ENCODE measurements around the gene CCL26.
A peak's percentile ranks its signal among the peaks of the same experiment; 100 is the strongest.

The CCL26 gene

GRCh38 chr7:75738975-75739795 is 32.8 kb downstream of the CCL26 start:
- Histone ChIP-seq H3K4me2 (ENCODE audit: low read length) (peak overlapping the region; percentile 96), H3K27ac (ENCODE audit: low read depth, low read length) (peak overlapping the region; percentile 73), H3K4me1 (ENCODE audit: control insufficient read depth, low read length) (peaks cover 42% of the 10 kb centered on the region), H3K9me2 (replicated peaks; ENCODE audit: control insufficient read depth, low read length) (no peaks in the 10 kb centered on the region), H3F3A (ENCODE audit: control insufficient read depth, insufficient read depth) (peaks cover 25% of the 10 kb centered on the region), H3K79me2 (ENCODE audit: control insufficient read depth, low read length) (no peaks in the 10 kb centered on the region), H3K36me3 (ENCODE audit: control insufficient read depth, low read length) (no peaks in the 10 kb centered on the region), H3K27me3 (ENCODE audit: control insufficient read depth, low read length) (peaks cover 8% of the 10 kb centered on the region), H4K20me1 (ENCODE audit: control insufficient read depth, insufficient read depth, low read depth, low read length) (no peaks in the 10 kb centered on the region), H3K9me3 (ENCODE audit: control insufficient read depth, insufficient read depth, low read length) (no peaks in the 10 kb centered on the region), H3K4me3 (ENCODE audit: low read length) (peak overlapping the region; percentile 94)
- TF ChIP-seq CTCF (IDR thresholded peaks at IDR 0.05; ENCODE audit: low read depth, low read length, poor library complexity, severe bottlenecking) (peak; percentile 15), EZH2phosphoT487 (IDR thresholded peaks at IDR 0.05; ENCODE audit: borderline replicate concordance, low read length) (no peak)

- Histone ChIP-seq H3K4me3 (ENCODE audit: low read length) (peak within 1 kb of the TSS; percentile 94), H3K4me1 (ENCODE audit: control insufficient read depth, low read length) (peaks cover 43% of the 10 kb centered on the region), H3K27me3 (ENCODE audit: control insufficient read depth, low read length) (peaks cover 8% of the 10 kb centered on the region), H3K4me2 (ENCODE audit: low read length) (peak within 1 kb of the TSS; percentile 96), H3F3A (ENCODE audit: control insufficient read depth, insufficient read depth) (peaks cover 24% of the 10 kb centered on the region), H3K9me2 (replicated peaks; ENCODE audit: control insufficient read depth, low read length) (no peaks in the 10 kb centered on the region), H3K9me3 (ENCODE audit: control insufficient read depth, insufficient read depth, low read length) (no peaks in the 10 kb centered on the region), H4K20me1 (ENCODE audit: control insufficient read depth, insufficient read depth, low read depth, low read length) (no peaks in the 10 kb centered on the region), H3K79me2 (ENCODE audit: control insufficient read depth, low read length) (no peaks in the 10 kb centered on the region), H3K27ac (ENCODE audit: low read depth, low read length) (peak within 1 kb of the TSS; percentile 73), H3K36me3 (ENCODE audit: control insufficient read depth, low read length) (no peaks in the 10 kb centered on the region)
- no peak for TF ChIP-seq CTCF (IDR thresholded peaks at IDR 0.05; ENCODE audit: low read depth, low read length, poor library complexity, severe bottlenecking)
- TF ChIP-seq EZH2phosphoT487 (IDR thresholded peaks at IDR 0.05; ENCODE audit: borderline replicate concordance, low read length) = no peak
These were observed 33.4 kb downstream of the CCL26 start, which contains the start of gene HIP1 for GRCh38 chr7:75738604-75738974. Gene HIP1 (minus strand): TSS chr7:75738941. CDS start chr7:75738920, 21 bp downstream.

GRCh38 chr7:75737856-75738603 is 34.0 kb downstream of the CCL26 start:
- no peak overlapping the region for H3K27ac ChIP-seq (ENCODE audit: low read depth, low read length)

More at GRCh38 chr7:75737856-75738603, 34.0 kb downstream of the CCL26 start:
- Histone ChIP-seq H3F3A (ENCODE audit: control insufficient read depth, insufficient read depth) (peaks cover 20% of the 10 kb centered on the region), H3K36me3 (ENCODE audit: control insufficient read depth, low read length) (no peaks in the 10 kb centered on the region), H3K9me3 (ENCODE audit: control insufficient read depth, insufficient read depth, low read length) (no peaks in the 10 kb centered on the region), H3K4me2 (ENCODE audit: low read length) (peak overlapping the region; percentile 96), H3K27me3 (ENCODE audit: control insufficient read depth, low read length) (peaks cover 8% of the 10 kb centered on the region), H3K4me3 (ENCODE audit: low read length) (peak overlapping the region; percentile 94), H3K4me1 (ENCODE audit: control insufficient read depth, low read length) (peaks cover 46% of the 10 kb centered on the region), H3K79me2 (ENCODE audit: control insufficient read depth, low read length) (no peaks in the 10 kb centered on the region), H3K9me2 (replicated peaks; ENCODE audit: control insufficient read depth, low read length) (no peaks in the 10 kb centered on the region), H4K20me1 (ENCODE audit: control insufficient read depth, insufficient read depth, low read depth, low read length) (no peaks in the 10 kb centered on the region)
- TF ChIP-seq CTCF (IDR thresholded peaks at IDR 0.05; ENCODE audit: low read depth, low read length, poor library complexity, severe bottlenecking) (no peak), EZH2phosphoT487 (IDR thresholded peaks at IDR 0.05; ENCODE audit: borderline replicate concordance, low read length) (no peak)
